Mucosa of gallbladder (tissue), 1 donor: ENCODE measurements around the gene DSP. TPM values are rescaled to one million over a fixed set of nuclear protein-coding genes. Genes with fewer than 3 reads are reported as not detected.
A peak's percentile ranks its signal among the peaks of the same experiment; 100 is the strongest.

Experiments
- DNase-seq: peaks from one replicate; pipeline ENCODE4 v3.0.0-alpha.2; 2020; ENCODE audit warnings: low spot score
- total RNA-seq: library from RNA; stranded (reverse); gene quantifications from one replicate; pipeline ENCODE4 v1.2.1, GENCODE V29; 2021
- donor health status: DM: no; HTN: no; CAD: no.

DSP gene
- total RNA-seq, 1 donor from 2014 or later = 79.1 TPM

DNA sequence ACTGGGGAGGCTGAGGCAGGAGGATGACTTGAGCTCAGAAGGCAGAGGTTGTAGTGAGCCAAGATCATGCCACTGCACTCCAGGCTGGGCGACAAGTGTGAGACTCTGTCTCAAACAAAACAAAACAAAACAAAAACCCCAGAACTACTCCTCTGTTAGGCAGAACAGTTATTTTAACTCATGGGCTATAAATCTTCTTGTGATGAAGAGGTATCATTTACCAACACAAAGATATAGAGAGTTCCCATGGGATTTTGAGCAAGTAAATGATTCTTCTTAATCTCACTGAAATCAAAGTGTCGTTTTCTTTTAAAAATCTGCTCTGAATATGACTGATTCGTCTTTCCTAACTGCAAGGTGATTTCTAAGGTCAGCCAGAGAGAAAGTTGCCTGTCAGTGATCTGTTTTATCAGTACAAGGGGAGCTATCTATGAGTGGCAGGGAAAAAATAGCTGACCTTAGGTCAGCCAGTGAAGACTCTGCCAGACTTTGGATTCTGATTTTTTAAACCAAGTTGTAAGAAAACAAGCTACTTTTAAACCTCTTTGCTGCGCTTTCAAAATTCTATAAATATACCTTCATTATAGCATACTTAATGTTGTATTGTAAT, 3.8 kb upstream of the DSP start:
- no peak for DNase-seq

- DNase-seq = no peak
These were observed 3.0 kb upstream of the DSP start for GRCh38 chr6:7538484-7538883.

- DNase-seq = peak; percentile 38
These were observed 876 bp upstream of the DSP start for GRCh38 chr6:7540595-7540994.

DNA sequence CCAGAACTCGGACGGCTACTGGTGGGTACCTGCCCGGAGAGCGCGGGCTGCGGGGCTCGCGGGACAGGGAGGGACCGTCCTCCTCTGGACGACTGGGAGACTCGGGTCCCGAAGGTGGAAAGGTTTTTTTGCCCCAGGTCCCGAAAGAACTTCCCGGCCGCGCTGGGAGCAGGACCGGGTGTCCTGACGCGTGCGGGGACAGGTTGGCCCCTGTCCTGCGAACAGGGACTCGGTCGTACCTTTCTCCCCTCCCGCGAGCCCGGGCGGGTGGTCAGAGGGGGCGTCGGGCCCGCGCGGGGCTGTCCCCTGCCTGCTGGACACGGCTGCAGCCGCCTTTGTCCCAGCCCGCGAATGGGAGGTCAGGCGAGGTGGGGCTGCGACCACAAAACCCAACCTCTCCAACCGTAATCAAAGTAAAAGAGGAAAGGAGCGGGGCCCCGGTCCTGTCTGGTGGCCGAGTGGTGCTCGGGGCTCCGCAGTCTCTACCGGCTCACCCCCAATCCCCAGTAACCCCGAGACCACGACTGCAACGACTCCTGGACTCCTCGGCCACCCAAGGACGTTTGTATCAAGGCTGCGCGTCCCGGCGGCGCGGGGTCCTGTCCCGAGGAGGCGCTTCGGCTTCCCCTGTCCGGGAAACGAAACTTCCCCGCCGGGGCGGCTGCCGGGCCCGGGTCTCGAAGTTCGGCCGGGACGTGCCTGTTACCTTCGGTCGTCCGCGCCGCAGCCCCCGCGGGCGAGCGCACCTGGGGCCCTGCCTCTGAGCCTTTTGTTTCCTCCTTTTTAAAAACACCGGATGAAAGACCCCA, 798 bp downstream of the DSP start:
- DNase-seq = no peak

GRCh38 chr6:7542874-7543624, 1.6 kb downstream of the DSP start:
- peak; percentile 50 for DNase-seq

- no peak for DNase-seq
These were observed 2.4 kb downstream of the DSP start for GRCh38 chr6:7543789-7544424.

- no peak for DNase-seq
These were observed 3.1 kb downstream of the DSP start for GRCh38 chr6:7544597-7544996.

GRCh38 chr6:7545316-7546019, 4.0 kb downstream of the DSP start:
- DNase-seq = no peak

DNA sequence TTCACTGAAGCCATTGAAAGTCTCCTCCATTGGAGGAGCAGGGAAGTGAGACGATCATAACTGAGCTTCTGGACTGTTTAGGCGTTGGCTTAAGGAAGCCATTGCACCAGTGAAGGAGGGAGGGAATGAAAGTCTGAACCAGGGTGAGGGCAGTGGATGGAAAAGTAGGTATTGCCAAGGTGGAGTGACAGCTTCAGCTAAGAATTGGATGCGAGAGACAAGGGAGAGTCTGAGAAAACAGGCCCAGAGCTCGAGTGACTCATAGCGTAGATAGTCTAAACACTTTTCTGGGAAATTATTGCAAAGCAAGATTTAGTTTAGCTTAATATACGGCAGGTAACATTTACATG, 4.5 kb downstream of the DSP start:
- DNase-seq = no peak

GRCh38 chr6:7546383-7546782, 4.9 kb downstream of the DSP start:
- DNase-seq = no peak

DNA sequence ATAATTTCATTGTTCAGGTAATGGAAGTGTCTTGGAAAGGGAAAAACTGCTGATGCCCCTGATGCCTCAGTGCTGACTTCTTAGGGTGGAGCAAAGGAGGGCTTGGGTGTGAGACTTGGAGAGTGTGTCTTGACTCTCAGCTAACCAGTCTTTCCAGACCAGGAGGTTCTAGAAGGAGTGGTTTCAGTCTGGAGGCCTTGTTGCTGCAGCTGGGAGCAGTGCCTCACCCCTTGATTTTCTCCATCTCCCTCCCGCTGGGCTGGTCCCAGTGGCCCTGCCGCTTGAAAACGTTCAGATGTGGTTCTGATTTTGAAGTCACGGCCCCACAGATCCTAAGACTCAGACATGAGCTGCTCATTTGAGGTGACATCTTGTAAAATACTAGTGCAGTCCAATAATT, 5.4 kb downstream of the DSP start:
- no peak for DNase-seq

- no peak for DNase-seq
These were observed 5.8 kb downstream of the DSP start for GRCh38 chr6:7547315-7547714.

DNA sequence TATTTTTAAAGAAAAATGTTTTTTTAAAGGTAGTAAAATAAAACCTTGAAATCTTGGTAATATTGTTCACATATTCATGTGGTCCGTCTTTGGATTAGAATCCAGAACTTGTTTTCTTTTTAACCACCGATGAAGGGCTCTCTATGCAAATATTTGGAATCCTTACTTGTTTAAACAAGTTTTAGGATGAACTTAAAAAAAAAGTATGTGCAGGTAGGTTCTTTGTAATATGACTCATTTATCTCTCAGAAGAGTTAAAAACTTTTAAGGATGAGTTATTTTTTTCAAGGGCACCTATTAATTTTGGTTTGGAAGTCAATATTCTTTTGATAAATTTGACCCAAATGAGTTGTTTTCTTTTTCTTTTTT, 8.9 kb downstream of the DSP start:
- no peak for DNase-seq

DNA sequence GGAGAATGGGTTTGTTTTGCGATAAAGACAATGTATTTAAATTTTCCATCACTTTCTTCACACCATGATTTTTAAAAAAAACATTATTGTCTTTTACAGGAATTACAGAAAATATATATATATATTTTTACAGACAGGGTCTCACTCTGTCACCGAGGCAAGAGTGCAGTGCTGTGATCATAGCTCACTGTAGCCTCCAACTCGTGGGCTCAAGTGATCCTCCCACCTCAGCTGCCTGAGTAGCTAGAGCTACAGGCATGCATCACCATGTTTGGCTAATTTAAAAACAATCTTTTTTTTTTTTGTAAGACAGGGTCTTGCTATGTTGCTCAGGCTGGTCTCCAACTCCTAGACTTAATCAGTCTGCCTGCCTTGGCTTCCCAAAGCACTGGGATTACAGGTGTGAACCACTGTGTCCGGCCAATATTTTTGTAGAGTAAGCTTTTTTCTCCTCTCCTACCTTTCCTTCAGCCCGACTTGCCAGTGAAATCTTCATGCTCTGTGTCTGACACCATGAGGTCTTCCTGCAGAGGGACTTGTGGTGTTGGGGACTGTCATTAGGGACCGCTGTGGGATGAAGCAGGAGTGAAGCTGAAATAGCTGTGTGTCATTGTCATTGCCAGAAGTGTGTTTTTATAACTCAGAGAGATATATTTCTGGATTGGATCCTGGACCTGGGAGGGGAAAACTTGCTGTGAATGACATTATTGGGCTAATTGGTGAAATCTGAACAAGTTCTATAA, 13.2 kb downstream of the DSP start:
- DNase-seq = no peak

DNA sequence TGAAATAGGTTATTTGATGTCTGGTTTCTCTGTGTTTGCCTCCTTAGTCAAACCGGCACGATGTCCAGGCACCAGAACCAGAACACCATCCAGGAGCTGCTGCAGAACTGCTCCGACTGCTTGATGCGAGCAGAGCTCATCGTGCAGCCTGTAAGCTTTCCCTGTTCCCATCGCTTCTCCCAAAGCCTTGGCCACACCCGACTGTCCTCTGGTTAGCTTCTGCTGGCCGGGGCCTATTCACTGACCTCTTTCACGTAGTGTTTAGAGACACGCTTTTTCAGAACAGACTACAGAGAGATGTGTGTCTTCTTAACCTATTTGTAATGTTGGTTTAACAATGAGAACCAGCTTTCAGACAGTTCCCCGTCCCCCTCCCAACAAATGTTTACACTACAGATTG, 14.2 kb downstream of the DSP start:
- DNase-seq = no peak

DNA sequence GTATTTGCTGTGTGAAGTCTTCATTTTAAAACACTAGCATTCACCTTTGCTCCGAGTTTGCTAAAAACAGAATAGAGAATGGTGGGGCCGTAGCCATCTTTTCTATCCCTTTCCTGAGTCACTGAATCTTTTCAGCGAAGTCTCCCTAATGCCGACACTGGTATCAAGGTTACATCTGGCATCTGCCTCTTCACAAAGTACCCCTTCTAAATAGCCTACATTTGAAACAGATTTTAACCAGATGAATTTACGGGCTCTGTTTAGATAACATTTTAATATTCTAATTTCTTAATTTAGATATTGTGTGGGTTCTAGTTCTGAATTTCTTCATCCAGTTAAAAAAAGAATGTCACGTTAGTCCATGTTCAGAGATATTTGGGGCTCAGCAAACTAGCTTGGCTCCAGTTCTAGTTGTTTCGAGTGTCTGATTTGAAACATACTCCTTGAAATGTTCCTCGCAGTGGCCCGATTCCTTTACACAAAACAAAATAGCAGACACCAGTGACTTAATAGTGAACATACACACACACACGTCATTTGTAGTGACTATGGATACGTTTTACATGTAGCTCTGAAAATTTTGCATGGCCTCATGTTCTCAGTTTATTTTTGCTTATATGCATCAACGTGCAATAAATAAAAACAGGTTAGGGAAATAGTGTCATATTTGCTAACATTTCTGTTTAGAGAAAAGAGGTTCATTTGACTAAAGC, 15.1 kb downstream of the DSP start:
- no peak for DNase-seq

GRCh38 chr6:7557652-7558051, 16.2 kb downstream of the DSP start:
- no peak for DNase-seq

DNA sequence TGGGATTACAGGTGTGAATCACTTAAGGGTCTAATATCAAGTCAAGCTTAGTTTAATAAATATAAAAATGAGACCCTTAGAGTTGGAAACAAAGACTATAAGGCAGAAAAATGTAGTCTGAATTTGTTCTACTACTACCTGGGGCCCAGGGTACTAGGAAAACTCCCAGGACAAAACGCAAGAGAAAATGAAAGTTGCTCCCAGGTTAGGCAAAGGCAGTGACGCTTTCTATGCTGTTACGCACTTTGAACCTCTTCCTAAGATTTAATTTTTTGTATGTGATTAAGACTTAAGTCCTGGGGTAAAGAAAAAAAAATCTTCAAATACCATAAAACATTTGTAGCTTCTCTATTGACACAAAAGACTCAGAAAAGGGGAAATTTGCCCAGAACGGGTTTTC, 17.3 kb downstream of the DSP start:
- no peak for DNase-seq

GRCh38 chr6:7559196-7559595, 17.7 kb downstream of the DSP start:
- no peak for DNase-seq

GRCh38 chr6:7559651-7560385, 18.3 kb downstream of the DSP start:
- no peak for DNase-seq
